ENCODE measurements around the gene PROK2. TPM values are rescaled to one million over a fixed set of nuclear protein-coding genes. Genes with fewer than 3 reads are reported as not detected.

Gene PROK2
- total and polyA plus RNA-seq, 2 experiments from 2014 or later, result not detected

- H3K27ac ChIP-seq, result no peak overlapping the region
- no peak overlapping the region for H3K4me3 ChIP-seq
- H3K9me3 ChIP-seq (ENCODE audit: low read depth), result no peaks in the 10 kb centered on the region
- H3K36me3 ChIP-seq, result no peaks in the 10 kb centered on the region
- H3K4me1 ChIP-seq (ENCODE audit: low read depth), result no peaks in the 10 kb centered on the region
- TF ChIP-seq CTCF (IDR thresholded peaks at IDR 0.05; ENCODE audit: low read depth, low read length), result no peak
- no peaks in the 10 kb centered on the region for H3K27me3 ChIP-seq
- DNase-seq (ENCODE audit: low read depth in 1 of 2, low spot score in 1 of 2), result no peak
Observed at GRCh38 chr3:71816767-71817156, 31.8 kb upstream of the PROK2 start.

- H3K4me1 ChIP-seq (ENCODE audit: low read depth), result no peaks in the 10 kb centered on the region
- no peak for DNase-seq (ENCODE audit: low read depth in 1 of 2, low spot score in 1 of 2)
- H3K36me3 ChIP-seq, result no peaks in the 10 kb centered on the region
- no peak overlapping the region for H3K27ac ChIP-seq
- H3K27me3 ChIP-seq, result no peaks in the 10 kb centered on the region
- TF ChIP-seq CTCF (IDR thresholded peaks at IDR 0.05; ENCODE audit: low read depth, low read length), result no peak
- no peak overlapping the region for H3K4me3 ChIP-seq
- no peaks in the 10 kb centered on the region for H3K9me3 ChIP-seq (ENCODE audit: low read depth)
Observed at GRCh38 chr3:71815340-71816067, 30.6 kb upstream of the PROK2 start.

GRCh38 chr3:71813704-71814103 lies 28.8 kb upstream of the PROK2 start:
- no peaks in the 10 kb centered on the region for H3K9me3 ChIP-seq (ENCODE audit: low read depth)
- H3K27ac ChIP-seq, result no peak overlapping the region
- TF ChIP-seq CTCF (IDR thresholded peaks at IDR 0.05; ENCODE audit: low read depth, low read length), result no peak
- no peak for DNase-seq (ENCODE audit: low read depth in 1 of 2, low spot score in 1 of 2)
- H3K36me3 ChIP-seq, result no peaks in the 10 kb centered on the region
- H3K4me1 ChIP-seq (ENCODE audit: low read depth), result no peaks in the 10 kb centered on the region
- no peak overlapping the region for H3K4me3 ChIP-seq
- no peaks in the 10 kb centered on the region for H3K27me3 ChIP-seq

- H3K27me3 ChIP-seq, result no peaks in the 10 kb centered on the region
- DNase-seq (ENCODE audit: low read depth in 1 of 2, low spot score in 1 of 2), result no peak
- H3K4me1 ChIP-seq (ENCODE audit: low read depth), result no peaks in the 10 kb centered on the region
- no peak overlapping the region for H3K4me3 ChIP-seq
- H3K27ac ChIP-seq, result no peak overlapping the region
- no peaks in the 10 kb centered on the region for H3K9me3 ChIP-seq (ENCODE audit: low read depth)
- no peak for TF ChIP-seq CTCF (IDR thresholded peaks at IDR 0.05; ENCODE audit: low read depth, low read length)
- H3K36me3 ChIP-seq, result no peaks in the 10 kb centered on the region
Observed at GRCh38 chr3:71813073-71813472, 28.1 kb upstream of the PROK2 start.

- Histone ChIP-seq H3K36me3 (no peaks in the 10 kb centered on the region), H3K4me3 (no peak overlapping the region), H3K4me1 (ENCODE audit: low read depth) (no peaks in the 10 kb centered on the region), H3K9me3 (ENCODE audit: low read depth) (no peaks in the 10 kb centered on the region), H3K27ac (no peak overlapping the region), H3K27me3 (no peaks in the 10 kb centered on the region)
- DNase-seq (ENCODE audit: low read depth in 1 of 2, low spot score in 1 of 2), result no peak
- TF ChIP-seq CTCF (IDR thresholded peaks at IDR 0.05; ENCODE audit: low read depth, low read length), result no peak
Observed at GRCh38 chr3:71810056-71810455, 25.1 kb upstream of the PROK2 start.
